ENCODE measurements around the gene RTKN2.

RTKN2 gene

GRCh38 chr10:62233356-62234076, 35.1 kb downstream of the RTKN2 start:
- Histone ChIP-seq H3K4me1 (ENCODE audit: insufficient read depth, poor library complexity, severe bottlenecking) (peaks cover 38% of the 10 kb centered on the region), H3K36me3 (ENCODE audit: low read depth) (peaks cover 8% of the 10 kb centered on the region), H3K9me3 (ENCODE audit: severe bottlenecking) (no peaks in the 10 kb centered on the region), H3K4me3 (ENCODE audit: severe bottlenecking) (no peak overlapping the region), H3K27me3 (ENCODE audit: insufficient read depth, poor library complexity, severe bottlenecking) (no peaks in the 10 kb centered on the region), H3K27ac (ENCODE audit: poor library complexity, severe bottlenecking) (peak overlapping the region; percentile 94)
- peak; percentile 53; the same call in 2 of the 3 replicates for ATAC-seq (ENCODE audit: low read depth)
- DNase-seq (ENCODE audit: low spot score): no peak
- TF ChIP-seq, protein P1, sequence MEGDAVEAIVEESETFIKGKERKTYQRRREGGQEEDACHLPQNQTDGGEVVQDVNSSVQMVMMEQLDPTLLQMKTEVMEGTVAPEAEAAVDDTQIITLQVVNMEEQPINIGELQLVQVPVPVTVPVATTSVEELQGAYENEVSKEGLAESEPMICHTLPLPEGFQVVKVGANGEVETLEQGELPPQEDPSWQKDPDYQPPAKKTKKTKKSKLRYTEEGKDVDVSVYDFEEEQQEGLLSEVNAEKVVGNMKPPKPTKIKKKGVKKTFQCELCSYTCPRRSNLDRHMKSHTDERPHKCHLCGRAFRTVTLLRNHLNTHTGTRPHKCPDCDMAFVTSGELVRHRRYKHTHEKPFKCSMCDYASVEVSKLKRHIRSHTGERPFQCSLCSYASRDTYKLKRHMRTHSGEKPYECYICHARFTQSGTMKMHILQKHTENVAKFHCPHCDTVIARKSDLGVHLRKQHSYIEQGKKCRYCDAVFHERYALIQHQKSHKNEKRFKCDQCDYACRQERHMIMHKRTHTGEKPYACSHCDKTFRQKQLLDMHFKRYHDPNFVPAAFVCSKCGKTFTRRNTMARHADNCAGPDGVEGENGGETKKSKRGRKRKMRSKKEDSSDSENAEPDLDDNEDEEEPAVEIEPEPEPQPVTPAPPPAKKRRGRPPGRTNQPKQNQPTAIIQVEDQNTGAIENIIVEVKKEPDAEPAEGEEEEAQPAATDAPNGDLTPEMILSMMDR (IDR thresholded peaks at IDR 0.05; ENCODE audit: poor library complexity, severe bottlenecking): no peak

DNA sequence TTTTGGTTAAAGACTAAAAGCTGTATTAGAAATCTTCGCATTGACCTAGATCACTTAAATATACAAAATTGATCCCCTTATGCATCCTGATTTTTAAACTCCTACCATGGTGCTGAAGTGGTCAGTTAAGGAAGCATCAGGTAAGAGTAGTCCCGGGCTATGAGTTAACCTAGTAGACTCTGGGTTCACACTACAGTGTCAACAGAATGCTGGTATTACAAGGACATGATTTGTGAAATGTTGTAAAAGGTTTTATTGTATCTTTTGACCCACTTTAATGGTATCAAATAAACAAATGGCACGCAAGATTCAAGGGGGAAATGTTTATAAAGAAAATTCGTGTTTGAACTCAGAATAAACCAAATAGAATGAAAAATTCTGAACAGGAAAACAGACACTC, 36.8 kb downstream of the RTKN2 start:
- Histone ChIP-seq H3K4me1 (ENCODE audit: insufficient read depth, poor library complexity, severe bottlenecking) (peaks cover 38% of the 10 kb centered on the region), H3K9me3 (ENCODE audit: severe bottlenecking) (no peaks in the 10 kb centered on the region), H3K4me3 (ENCODE audit: severe bottlenecking) (no peak overlapping the region), H3K27ac (ENCODE audit: poor library complexity, severe bottlenecking) (peak overlapping the region; percentile 94), H3K27me3 (ENCODE audit: insufficient read depth, poor library complexity, severe bottlenecking) (no peaks in the 10 kb centered on the region), H3K36me3 (ENCODE audit: low read depth) (peaks cover 4% of the 10 kb centered on the region)
- TF ChIP-seq, protein P1 (IDR thresholded peaks at IDR 0.05; ENCODE audit: poor library complexity, severe bottlenecking): no peak
- no peak for DNase-seq (ENCODE audit: low spot score)
- peak; percentile 39; the same call in 2 of the 3 replicates for ATAC-seq (ENCODE audit: low read depth)

DNA sequence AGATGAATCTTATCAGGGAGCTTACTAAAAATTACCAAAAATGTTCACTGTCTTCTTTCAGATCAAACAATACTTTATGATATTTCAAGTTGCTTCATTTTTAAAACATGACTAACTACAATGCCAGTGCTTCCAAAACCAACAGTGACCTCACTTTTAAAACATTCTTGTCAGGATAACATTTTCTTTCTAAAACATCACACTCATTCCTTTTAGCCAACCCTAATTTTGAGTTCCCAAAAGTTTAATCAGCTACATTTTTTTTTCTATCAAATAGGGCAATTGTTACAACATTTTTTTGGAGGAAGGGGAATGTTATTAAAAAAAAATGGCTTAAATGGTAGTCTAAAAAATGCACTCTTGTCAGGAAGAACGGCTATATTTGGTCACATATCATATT, 37.3 kb downstream of the RTKN2 start:
- TF ChIP-seq, protein P1 (IDR thresholded peaks at IDR 0.05; ENCODE audit: poor library complexity, severe bottlenecking): no peak
- no peaks in the 10 kb centered on the region for H3K27me3 ChIP-seq (ENCODE audit: insufficient read depth, poor library complexity, severe bottlenecking)
- H3K9me3 ChIP-seq (ENCODE audit: severe bottlenecking): no peaks in the 10 kb centered on the region
- ATAC-seq (ENCODE audit: low read depth): peak; percentile 88
- peaks cover 4% of the 10 kb centered on the region for H3K36me3 ChIP-seq (ENCODE audit: low read depth)
- H3K4me1 ChIP-seq (ENCODE audit: insufficient read depth, poor library complexity, severe bottlenecking): peaks cover 38% of the 10 kb centered on the region
- H3K4me3 ChIP-seq (ENCODE audit: severe bottlenecking): no peak overlapping the region
- peak overlapping the region; percentile 94 for H3K27ac ChIP-seq (ENCODE audit: poor library complexity, severe bottlenecking)
- DNase-seq (ENCODE audit: low spot score): no peak

DNA sequence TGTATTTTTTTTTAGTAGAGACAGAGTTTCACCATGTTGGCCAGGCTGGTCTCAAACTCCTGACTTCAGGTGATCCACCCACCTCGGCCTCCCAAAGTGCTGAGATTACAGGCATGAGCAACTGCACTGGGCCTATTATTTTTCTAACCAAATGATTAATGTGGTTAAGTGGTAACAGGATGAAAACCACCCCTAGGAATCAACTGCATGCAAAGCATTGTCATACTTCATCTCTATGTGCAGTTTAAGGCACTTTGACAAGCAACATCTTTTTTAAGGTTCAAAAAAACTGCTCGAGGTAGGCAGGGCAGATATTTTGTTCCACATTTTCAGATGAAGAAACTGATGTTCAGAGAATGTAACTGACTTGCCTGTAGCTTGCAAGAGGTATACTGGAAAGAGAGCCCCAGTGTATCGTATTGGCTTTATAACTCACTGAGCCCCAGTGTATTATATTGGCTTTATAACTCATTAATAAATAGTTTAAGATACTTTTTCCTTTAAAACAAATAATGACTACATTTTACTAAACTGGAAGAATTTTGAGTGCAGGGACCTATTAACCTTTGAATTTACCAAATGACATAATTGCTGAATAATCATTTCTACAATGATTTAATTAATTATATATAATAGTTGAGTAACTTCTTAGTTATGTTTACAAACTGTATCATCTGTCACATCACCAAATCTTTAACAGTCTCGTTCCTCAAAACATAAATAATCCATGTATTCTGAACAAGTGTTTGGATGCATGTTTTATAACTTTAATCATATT, 38.1 kb downstream of the RTKN2 start:
- TF ChIP-seq, protein P1 (IDR thresholded peaks at IDR 0.05; ENCODE audit: poor library complexity, severe bottlenecking): no peak
- Histone ChIP-seq H3K4me1 (ENCODE audit: insufficient read depth, poor library complexity, severe bottlenecking) (peaks cover 38% of the 10 kb centered on the region), H3K27ac (ENCODE audit: poor library complexity, severe bottlenecking) (peak overlapping the region; percentile 94), H3K4me3 (ENCODE audit: severe bottlenecking) (no peak overlapping the region), H3K27me3 (ENCODE audit: insufficient read depth, poor library complexity, severe bottlenecking) (no peaks in the 10 kb centered on the region), H3K36me3 (ENCODE audit: low read depth) (peaks cover 4% of the 10 kb centered on the region), H3K9me3 (ENCODE audit: severe bottlenecking) (no peaks in the 10 kb centered on the region)
- ATAC-seq (ENCODE audit: low read depth) (no peak), DNase-seq (ENCODE audit: low spot score) (no peak)

Data from RWPE2 (cell line).